GM19023 (cell line): ENCODE data around the gene IRX2.

Experiments used
- ATAC-seq: cut with Tn5 transposase; IDR thresholded peaks from one replicate; pipeline ENCODE4 v1.9.1; 2021; ENCODE audit warnings: mild to moderate bottlenecking, moderate library complexity; ENCODE audit not compliant: unreplicated experiment

IRX2 gene

DNA sequence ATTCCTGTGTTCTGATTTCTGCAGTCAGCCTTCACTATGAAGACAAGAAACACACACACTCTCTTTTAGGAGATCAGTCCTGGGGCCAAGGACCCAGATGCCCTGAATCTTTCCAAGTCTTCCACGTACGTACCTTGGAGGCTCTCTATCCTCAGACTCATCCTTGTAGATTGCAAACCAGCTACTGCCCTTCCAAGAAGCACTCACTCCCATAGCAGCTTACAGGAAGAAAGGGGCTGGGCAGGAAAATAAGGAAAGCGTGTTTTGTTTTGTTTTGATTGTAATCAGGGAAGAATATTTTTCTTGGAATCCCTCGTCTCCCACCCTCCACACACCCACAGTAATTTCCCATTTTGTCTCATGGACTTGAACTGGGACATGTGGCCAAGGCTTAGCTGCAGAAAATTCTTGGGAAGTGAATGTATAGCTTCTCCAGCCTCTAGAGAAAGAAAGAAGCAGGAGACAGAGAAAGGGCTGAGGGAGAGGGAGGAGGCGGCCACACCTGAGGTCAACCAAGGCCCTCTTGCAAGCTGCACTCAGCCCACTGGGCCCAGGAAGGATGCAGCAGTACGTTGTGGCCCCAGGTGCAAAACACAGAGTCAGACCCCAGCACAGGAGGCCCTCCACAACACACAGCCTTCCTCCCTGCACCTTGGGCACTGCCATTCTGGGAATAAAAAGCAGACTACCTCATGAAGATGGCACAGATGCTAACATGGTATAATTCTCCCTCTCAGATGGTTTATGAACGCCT, 29.9 kb downstream of the IRX2 start:
- no peak for ATAC-seq

DNA sequence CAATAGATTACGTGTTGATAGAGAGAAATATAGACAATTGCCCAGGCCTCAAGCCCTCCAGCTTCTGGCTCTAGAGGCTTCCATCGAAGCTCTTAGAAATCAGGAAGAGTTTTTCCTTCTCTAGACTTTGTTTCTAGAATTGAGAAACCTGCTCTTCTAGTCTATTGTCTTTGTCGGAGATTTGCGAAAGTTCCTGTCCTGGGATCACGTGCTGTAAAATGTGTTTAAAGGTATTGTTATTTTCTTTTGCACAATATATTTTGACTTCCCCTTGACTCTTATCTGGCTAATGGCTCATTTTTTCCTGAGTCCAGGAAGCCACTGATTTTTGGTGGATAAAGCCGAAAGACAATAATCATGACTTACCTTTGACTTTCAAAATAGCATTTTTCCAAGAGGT, 32.1 kb downstream of the IRX2 start:
- ATAC-seq = no peak

DNA sequence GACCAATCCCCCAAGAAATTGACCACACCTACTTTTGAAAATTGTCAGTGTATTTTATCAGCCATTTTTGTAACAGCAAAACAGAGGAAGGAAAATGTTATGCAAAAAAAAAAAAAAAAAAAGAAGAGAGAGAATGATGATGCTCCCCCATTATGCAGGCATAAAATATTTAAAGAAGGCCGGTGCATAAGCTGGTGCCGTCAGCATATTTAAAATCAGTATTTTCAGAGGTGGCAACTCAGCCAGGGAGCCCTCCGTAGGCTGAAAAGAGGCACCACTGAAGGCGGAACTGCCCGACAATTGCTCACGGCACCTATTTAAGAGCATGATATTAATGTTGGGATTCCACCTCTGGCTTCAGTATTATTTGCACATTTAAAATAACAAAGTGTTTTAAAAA, 33.4 kb downstream of the IRX2 start:
- no peak for ATAC-seq

DNA sequence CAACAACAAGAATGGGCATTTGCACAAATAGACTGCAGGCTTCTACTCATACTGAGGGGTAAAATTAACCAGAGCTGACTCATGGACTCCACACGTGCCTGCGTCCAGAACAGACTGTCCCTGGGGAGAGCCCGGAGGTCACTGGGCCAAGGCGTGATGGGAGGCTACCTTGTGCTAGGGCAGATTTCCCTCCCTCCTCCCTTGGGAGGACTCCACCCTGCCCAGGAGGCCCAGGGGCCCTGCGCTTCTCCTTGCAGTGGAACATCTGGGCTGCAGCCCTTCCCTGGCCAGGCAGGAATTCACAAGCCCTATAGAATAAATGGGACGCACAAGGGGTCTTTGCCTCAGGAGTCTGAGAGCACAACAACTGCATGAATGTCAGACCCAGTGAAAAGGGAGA, 35.6 kb downstream of the IRX2 start:
- no peak for ATAC-seq

DNA sequence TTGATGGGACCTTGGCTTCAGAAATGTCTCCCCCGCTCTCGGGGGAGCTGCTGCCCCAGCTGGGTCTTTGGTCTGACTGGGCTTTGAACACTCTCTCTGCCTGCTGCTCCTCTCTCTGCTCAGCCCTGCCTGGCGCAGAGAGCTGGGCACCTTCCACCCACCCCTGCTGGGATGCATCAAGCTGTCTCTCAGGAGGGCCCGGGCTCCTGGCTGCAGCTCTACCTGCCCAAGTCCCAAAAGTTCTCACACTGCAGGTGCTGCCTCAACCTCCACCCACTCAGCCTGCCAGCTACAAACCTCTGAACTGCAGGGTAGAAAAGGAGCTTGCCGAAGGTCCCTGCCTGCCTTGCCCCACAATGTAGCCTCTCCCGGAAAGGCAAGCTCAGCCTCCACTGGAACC, 36.7 kb downstream of the IRX2 start:
- no peak for ATAC-seq

DNA sequence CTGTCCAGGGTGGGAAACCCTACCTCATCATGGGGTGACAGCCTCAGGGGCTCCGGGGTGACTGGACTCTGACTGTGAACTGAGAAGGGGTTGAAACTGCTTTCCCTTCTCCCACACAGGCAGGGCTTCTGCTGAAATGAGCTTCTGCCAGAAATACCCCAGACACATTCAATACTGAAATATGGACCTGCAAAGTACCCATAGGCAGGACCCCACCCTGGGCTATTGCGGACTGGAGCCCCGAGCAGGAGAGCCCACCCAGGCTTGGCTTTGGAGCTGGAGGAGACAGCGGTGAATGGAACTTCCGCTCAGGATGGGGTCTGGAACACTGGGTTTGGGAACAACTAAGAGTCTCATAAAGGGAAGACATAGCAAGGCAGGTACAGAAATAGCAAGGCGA, 37.5 kb downstream of the IRX2 start:
- ATAC-seq = no peak

DNA sequence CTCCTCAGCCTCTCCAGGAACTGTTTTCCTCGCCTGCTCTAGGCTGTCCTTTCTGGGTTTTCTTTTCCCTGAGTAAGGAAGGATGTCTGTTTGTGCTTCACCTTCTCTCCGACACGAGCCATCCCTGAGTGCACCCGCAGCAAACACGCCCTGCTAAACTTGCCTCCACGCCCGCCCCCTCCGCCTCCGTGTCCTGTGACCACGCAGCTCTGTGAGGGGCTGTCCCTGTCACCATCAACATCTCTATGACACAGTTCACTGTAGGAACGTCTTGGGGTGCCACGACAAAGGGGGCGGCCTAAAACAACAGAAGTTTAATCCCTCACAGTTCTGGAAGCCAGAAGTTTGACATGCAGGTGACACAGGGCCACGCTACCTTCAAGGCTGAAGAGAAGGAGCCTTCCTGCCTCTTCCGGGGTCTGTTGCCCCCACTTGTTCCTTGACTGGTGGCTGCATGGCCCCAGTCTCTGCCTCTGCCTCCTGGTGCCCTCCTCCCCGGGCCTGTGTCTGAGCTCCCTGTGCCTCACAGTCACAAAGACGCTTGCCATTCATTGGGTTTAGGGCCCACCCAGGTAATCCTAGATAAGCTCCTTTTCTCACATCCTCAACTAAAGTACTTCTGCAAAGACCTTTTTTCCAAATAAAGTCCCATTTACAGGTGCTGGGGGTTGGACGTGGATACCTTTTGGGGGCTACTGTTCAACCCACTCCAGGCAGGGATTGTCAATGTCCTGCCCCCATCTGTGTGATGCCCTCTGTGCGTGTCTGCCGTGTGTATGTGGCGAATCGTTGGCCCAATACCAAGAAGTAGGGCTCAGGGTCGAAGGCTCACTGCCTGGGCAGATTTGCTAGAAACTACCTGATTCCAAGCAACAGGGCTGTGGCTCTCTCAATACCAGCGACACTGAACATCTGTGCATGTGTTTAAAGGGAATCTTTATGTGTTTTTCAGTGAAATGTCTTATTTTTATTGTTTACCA, 39.7 kb downstream of the IRX2 start:
- ATAC-seq = no peak

DNA sequence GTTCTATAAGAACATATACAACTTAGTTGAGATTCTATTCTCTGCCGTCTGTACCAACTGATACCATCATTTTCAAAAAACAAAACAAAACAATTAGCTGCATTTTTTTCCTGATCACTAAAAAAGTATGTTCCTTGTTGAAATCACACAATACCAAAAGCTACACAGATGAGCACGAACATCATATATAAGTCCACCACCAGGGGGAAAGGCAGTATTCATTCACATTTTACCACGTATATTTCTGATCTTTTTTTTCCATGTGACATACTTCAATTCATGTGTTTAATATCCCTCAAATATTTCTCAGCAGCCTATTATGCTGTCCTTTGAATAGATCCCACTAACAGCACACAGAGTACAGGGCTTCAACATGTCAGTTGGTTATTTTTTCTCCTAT, 40.6 kb downstream of the IRX2 start:
- ATAC-seq = no peak

DNA sequence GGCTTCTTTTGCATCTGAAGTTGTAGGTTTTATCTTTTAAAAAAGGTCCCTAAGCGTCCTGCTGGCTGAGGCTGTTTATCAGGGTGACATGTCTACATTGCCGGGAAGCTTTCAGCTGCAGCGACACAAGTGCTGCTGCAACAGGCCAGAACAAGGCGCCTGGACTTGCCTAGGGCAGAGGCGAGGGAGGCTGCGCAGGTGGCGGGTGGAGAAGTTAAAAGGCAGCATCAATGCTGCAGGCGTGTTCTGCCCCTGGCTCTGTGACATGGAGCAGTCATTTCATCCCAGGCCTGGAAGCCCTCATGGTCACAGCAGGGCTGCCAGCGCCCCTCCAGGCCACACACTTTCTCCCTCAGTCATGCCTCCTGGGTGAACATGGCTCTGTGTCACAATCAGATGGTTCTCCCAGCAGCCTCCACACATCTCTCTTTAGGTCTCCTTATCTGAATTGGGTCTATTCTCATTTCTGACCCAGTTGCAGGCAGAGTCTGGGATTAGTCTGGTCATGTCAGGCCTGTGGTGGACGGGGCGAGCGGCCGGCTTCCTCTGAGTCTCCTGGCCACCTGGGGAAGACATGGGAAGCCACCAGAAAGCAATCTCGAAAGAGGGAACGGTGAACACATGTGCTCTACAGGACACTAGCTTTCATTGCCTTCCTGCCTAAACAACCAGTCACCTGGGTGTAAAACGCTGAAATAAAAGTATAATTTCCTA, 41.3 kb downstream of the IRX2 start:
- no peak for ATAC-seq

DNA sequence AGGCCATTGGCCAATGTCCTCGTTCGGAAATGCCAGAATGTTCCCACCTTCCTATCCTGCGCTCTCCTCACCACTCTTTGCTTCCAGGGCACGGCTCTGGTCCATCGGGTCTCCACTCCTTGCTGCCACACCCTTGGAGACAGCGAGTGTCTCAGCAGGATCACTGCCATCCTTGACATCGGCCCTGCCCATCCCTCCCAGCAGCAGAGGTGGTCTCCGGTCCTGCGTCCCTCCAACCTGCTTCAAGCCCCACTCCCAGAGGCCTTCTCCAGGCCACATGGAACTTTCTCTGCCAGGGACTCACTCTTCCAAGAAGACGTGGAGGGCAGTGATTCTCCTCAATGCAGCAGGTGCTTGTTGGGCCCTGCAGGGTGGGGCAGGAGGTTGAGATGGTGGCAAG, 42.7 kb downstream of the IRX2 start:
- no peak for ATAC-seq

DNA sequence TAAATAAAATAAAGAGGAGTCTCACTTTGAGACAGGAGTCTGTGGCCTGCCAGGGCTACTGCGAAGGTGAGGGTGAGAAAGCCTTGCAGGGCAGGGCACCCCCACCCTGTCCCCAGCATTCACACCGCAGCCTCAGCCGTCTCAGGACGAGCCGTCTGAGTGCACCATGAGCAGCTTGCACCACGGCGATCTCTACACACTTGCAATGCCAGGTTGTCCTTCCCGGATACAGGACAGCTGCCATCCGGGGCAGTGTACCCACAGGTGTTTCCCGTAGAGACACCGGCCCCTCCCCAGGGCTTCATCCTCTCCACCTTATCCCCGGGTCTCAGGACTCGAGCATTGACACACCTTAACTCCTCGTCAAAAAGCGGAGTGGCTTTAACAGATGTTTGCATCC, 43.3 kb downstream of the IRX2 start:
- no peak for ATAC-seq

DNA sequence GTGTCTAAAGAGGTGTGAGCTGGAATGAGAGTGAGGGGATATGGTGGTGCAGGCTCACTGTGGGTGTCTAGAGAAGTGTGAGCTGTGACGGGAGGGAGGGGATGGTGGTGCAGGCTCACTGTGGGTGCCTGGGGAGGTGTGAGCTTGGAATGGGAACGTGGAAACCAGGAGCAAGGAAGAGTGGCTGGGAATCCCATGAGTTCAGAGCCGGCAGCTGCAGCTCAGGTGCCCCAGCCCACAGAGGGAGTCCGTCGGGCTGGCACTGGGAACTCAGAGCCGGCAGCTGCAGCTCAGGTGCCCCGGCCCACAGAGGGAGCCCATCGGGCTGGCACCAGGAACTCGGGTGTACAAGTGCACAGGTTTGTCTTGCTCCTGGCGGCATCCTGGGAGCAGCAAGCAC, 45.6 kb downstream of the IRX2 start:
- no peak for ATAC-seq

DNA sequence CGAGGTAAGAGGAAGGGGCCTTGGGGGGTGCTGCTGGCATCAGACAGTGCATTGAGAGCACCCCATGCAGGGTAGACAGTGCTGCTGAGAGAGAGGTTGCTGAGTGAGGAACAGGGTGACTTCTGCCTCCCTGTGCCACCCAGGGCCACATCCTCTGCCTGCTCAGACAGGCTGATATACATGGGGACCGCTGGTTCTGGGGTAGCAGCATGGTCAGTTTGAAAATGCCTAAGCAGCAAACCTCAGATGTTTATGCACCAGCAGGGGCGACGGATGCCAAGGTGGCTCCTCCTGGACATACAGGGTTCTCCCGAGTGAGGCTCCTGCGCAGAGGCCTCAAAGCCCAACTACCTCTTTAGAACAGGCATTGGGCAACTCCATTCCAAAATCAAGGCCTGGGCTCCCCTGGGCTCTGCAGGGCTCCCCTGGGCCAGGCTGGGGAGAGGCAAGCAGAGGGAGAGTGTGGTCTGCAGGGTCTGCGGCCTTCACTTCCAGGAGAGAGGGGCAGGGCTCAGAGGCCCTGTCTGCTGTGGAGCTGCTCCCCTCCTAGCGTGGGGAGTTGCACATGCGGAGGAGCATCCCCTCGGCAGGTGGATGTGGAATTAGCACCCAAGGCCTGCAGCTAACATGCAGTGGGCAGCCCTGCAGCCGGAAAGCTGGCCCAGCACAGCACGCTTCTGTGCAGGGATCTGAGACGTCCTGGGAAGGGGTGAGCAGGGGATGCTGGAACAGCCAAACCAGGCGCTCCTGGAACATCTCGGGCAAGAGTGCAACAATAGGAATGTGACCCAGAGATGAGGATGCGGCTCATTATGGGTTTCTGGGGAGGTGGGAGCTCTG, 46.5 kb downstream of the IRX2 start:
- ATAC-seq = no peak

DNA sequence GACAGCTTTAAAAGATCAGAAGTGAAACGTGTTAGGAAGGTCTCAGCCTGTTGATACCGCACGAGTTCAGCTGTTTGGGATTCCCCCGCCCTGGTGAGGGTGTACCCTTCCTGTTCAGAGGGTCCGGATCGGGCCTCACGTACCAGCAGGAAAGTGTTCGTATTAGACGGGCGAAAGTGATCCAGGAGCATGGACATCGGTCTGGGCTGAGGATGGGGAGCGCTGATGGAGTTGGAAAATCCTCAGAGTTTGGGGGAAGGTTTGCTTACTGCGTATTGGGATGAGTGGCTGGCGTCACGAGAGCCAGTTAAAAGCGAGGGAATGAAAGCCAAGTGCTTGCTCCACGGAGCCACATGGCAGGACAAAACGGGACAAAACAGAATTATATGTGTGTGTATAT, 47.4 kb downstream of the IRX2 start:
- no peak for ATAC-seq

DNA sequence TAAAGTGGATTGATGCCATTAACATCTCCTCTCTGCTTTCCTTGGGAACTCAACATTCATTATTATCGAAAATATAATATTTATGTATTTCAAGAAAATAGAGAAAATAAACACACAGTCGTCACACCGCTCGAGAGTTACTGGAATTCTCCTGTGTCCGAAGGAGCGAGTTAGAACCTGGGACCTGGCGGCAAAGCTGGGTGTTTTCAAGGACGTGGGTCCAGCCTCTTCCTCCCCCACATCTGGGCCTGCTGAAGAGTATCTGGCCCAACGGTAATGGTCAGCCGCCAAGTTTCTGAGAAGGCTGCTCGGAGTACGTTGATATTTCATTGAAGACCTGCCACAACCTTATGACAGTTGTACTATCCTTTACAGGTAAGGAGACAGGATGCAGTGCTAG, 47.9 kb downstream of the IRX2 start:
- ATAC-seq = no peak

DNA sequence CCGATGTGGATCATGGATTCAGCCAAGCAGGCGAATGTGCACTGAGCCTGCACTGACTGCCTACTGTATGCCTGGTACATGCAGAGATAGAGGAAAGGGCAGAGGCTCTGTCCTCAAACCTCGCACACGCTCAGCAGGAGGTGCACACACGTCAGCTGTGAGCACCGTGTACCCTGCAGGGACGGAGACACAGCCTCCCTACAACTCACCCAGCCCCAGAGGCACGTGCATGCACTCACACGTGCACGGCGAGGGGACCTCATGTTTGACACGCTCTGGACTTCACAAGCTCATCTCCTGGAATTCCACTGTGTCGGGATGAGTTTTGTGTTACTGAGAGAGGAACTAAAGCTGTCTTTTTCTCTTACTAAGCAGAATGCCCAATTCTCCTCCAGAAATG, 48.4 kb downstream of the IRX2 start:
- ATAC-seq = no peak

DNA sequence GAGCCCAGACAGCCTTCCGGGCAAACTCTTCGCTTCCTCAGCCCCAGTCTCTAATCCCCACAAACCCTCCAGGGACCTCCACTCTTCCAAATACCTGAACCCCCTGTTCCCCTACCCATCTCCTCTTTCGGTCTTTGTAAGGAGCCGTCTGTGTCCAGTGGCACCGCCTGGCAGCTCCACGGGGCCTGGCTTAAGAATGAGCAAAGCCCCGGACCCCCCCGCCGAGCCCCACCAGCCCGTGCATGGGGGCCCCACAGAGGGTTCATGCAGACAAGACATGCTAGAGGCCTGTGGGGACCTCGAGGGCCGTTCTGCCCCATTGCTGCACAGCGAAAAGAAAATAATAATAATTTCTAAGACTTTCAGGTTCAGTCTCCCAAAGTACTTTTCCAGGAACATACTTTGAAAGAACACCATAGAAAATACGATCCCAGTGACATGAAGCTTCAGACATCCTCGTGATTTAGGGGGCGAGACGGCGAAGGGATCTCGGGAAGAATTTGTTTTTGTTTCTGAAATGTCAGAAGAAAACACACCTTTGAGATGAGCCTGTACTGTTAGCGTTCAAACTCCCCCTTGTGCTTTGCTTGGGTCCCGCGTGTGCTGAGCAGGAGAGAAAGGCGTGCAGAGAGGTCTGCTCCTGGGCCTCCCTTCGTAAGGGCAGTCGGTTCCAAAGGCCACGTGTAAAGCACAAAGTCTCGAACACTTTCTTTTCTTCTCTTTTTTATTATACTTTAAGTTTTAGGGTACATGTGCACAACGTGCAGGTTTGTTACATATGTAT, 49.2 kb downstream of the IRX2 start:
- no peak for ATAC-seq

DNA sequence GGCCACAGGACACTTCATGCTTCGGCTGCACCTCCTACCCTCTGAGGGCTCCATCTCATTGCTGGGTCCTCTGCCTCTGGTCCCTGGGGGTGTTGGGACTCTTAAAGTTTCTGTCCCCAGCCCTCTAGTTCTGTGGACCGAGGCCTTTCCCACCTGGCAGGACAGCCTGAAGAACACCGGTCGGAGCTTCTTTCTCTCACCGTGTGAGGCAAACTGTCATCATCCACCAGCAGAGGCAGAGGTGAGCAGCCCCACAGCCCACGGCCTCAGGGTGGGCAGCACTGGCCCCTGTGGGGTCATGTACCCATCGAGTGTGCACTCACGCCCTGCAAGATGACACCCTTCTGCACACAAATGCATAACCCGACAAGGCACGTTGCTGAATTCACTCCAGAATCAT, 49.9 kb downstream of the IRX2 start:
- no peak for ATAC-seq

DNA sequence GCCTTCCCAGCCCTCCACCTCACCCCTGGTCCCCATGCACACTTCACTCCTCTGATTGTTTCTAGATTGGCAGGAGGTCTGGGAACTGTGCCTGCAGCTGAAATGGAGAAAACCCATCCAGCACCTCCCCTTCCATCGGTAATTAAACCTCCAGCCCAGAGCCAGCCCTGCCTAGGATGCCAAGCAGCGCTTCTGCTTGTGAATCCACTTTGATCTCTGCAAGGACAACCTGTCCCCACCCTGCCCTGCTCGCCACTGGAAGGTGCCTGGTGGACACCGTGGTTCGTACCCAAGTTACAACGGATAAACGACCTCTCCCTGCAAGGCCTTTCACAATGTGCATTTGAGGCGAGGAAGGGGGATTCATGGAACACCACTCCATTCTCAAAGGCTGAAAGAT, 50.6 kb downstream of the IRX2 start:
- no peak for ATAC-seq

DNA sequence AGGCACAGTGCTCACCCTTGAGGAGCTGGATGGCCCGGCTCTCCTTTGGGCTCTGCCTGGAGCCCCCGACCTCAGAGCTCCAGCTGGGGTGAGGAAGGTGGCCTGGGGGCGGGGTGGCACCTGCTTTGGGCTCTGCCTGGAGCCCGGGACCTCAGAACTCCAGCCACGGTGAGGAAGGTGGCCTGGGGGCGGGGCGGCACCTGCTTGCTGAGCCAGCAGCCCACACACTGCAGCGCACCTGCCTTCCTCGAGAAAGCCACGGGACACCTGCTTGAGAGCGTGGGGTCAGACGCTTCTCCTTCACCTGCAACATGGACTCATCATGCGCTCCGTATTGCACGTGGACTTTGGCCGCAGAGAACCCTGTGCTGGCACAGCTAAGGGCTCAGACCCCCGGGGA, 51.8 kb downstream of the IRX2 start:
- no peak for ATAC-seq
